ENCODE results near the gene MGME1. TPM values are rescaled to one million over a fixed set of nuclear protein-coding genes. Genes with fewer than 3 reads are reported as not detected.
A peak's percentile ranks its signal among the peaks of the same experiment; 100 is the strongest.

The MGME1 gene
- total RNA-seq, 1 donor, result 8.3 TPM

GRCh38 chr20:17993546-17993945 lies 24.7 kb downstream of the MGME1 start:
- Histone ChIP-seq H3K27ac (ENCODE audit: low read depth, low read length) (peak overlapping the region; percentile 45), H4K20me1 (ENCODE audit: insufficient read depth, low read length) (no peaks in the 10 kb centered on the region), H2AFZ (ENCODE audit: low read length) (no peak overlapping the region), H3K4me2 (ENCODE audit: insufficient read depth, low read length) (no peak overlapping the region), H3K79me2 (ENCODE audit: insufficient read depth, low read length) (no peaks in the 10 kb centered on the region), H3K9me3 (ENCODE audit: low read depth, low read length) (no peaks in the 10 kb centered on the region), H3K4me1 (ENCODE audit: insufficient read depth, low read length) (peaks cover 15% of the 10 kb centered on the region), H3K36me3 (ENCODE audit: insufficient read depth, low read length) (no peaks in the 10 kb centered on the region), H3K4me3 (ENCODE audit: insufficient read depth, low read length) (no peak overlapping the region), H3K27me3 (ENCODE audit: insufficient read depth, low read length) (no peaks in the 10 kb centered on the region)
- DNase-seq (ENCODE audit: insufficient read length, low spot score, missing footprints), result no peak
- TF ChIP-seq CTCF (IDR thresholded peaks at IDR 0.05; ENCODE audit: extremely low read depth, low read depth, low read length), result no peak

DNA sequence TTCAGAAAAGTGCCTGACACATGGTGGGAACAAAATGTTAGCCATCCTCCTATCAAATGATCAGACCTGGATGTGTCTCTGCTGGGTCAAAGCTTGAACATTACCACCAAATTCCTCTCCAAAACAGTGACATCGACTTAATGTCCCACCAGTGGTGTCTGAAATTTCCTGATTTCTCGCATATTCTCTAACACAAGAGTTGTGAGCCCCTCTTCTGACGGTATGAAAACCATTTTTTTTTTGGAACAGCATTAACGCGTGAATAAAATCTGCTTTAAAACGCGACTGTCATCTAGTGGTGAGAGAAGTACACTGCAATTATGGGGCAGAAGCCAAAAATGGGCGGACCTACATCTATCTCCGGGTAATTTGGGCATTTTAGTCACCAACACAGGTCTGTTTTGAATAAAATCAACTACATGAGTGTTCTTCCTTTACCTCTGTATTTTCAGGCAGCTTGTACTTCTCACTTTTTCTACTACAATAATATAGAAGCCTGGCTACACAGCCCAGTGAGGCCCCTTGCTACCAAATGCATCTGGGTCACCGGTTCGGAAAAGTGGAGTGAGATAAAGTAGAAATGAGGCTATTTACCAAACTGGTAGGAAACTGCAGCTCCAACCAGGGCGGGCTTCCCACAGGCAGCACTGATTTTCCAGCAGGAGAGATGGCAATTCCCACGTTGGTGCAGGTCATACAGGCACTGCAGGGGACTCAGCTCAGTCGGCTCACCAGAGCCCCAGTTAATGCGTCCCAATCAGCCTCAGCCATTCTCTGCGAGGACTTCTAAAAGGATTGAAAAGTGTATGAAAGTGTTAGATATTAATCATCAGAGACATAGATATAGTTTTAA lies 27.4 kb downstream of the MGME1 start:
- Histone ChIP-seq H3K27ac (ENCODE audit: low read depth, low read length) (peak overlapping the region; percentile 13), H3K4me1 (ENCODE audit: insufficient read depth, low read length) (peaks cover 20% of the 10 kb centered on the region), H3K4me2 (ENCODE audit: insufficient read depth, low read length) (peak overlapping the region; percentile 54), H3K27me3 (ENCODE audit: insufficient read depth, low read length) (no peaks in the 10 kb centered on the region), H3K4me3 (ENCODE audit: insufficient read depth, low read length) (peak overlapping the region; percentile 3), H4K20me1 (ENCODE audit: insufficient read depth, low read length) (no peaks in the 10 kb centered on the region), H3K36me3 (ENCODE audit: insufficient read depth, low read length) (no peaks in the 10 kb centered on the region), H2AFZ (ENCODE audit: low read length) (peak overlapping the region; percentile 94), H3K9me3 (ENCODE audit: low read depth, low read length) (no peaks in the 10 kb centered on the region), H3K79me2 (ENCODE audit: insufficient read depth, low read length) (no peaks in the 10 kb centered on the region)
- DNase-seq (ENCODE audit: insufficient read length, low spot score, missing footprints), result peak; percentile 76
- peak; percentile 100 for TF ChIP-seq CTCF (IDR thresholded peaks at IDR 0.05; ENCODE audit: extremely low read depth, low read depth, low read length)

GRCh38 chr20:17998446-17998845 lies 29.6 kb downstream of the MGME1 start:
- Histone ChIP-seq H3K27ac (ENCODE audit: low read depth, low read length) (no peak overlapping the region), H3K36me3 (ENCODE audit: insufficient read depth, low read length) (no peaks in the 10 kb centered on the region), H3K4me1 (ENCODE audit: insufficient read depth, low read length) (peaks cover 20% of the 10 kb centered on the region), H3K4me2 (ENCODE audit: insufficient read depth, low read length) (no peak overlapping the region), H3K4me3 (ENCODE audit: insufficient read depth, low read length) (no peak overlapping the region), H3K9me3 (ENCODE audit: low read depth, low read length) (no peaks in the 10 kb centered on the region), H2AFZ (ENCODE audit: low read length) (no peak overlapping the region), H4K20me1 (ENCODE audit: insufficient read depth, low read length) (no peaks in the 10 kb centered on the region), H3K27me3 (ENCODE audit: insufficient read depth, low read length) (no peaks in the 10 kb centered on the region), H3K79me2 (ENCODE audit: insufficient read depth, low read length) (no peaks in the 10 kb centered on the region)
- no peak for DNase-seq (ENCODE audit: insufficient read length, low spot score, missing footprints)
- TF ChIP-seq CTCF (IDR thresholded peaks at IDR 0.05; ENCODE audit: extremely low read depth, low read depth, low read length), result no peak

DNA sequence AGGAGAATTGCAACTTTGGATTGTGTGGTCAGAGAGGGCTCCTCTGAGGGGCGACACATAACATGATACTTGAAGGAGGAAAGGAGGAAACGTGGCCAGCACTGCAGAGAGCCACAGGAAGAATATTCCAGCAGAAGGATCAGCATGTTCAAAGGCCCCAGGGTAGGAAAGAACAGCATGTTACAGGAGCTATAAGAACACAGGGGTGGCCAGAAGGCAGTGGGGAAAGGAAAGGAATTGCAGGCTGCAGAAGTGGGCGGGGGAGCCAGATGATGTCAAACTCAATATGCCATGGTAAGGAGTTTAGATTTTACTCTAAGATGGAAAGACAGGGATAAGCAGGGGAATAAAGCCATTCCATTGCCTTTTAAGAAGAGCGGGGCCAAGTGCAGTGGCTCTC lies 30.7 kb downstream of the MGME1 start:
- no peaks in the 10 kb centered on the region for H3K27me3 ChIP-seq (ENCODE audit: insufficient read depth, low read length)
- no peak overlapping the region for H3K27ac ChIP-seq (ENCODE audit: low read depth, low read length)
- no peaks in the 10 kb centered on the region for H3K79me2 ChIP-seq (ENCODE audit: insufficient read depth, low read length)
- H3K4me2 ChIP-seq (ENCODE audit: insufficient read depth, low read length), result no peak overlapping the region
- no peak overlapping the region for H3K4me3 ChIP-seq (ENCODE audit: insufficient read depth, low read length)
- no peaks in the 10 kb centered on the region for H4K20me1 ChIP-seq (ENCODE audit: insufficient read depth, low read length)
- no peaks in the 10 kb centered on the region for H3K36me3 ChIP-seq (ENCODE audit: insufficient read depth, low read length)
- no peak for TF ChIP-seq CTCF (IDR thresholded peaks at IDR 0.05; ENCODE audit: extremely low read depth, low read depth, low read length)
- no peak overlapping the region for H2AFZ ChIP-seq (ENCODE audit: low read length)
- no peak for DNase-seq (ENCODE audit: insufficient read length, low spot score, missing footprints)
- peaks cover 20% of the 10 kb centered on the region for H3K4me1 ChIP-seq (ENCODE audit: insufficient read depth, low read length)
- no peaks in the 10 kb centered on the region for H3K9me3 ChIP-seq (ENCODE audit: low read depth, low read length)
